ENCODE measurements around the gene LSS. TPM values are rescaled to one million over a fixed set of nuclear protein-coding genes. Genes with fewer than 3 reads are reported as not detected.

LSS gene
- total and polyA plus RNA-seq, 2 of the 8 experiments (the other 6 are each of a cell fraction or from before 2014, with no cell fraction given) = 96.1 to 123 TPM

GRCh38 chr21:46150491-46151121, 78.0 kb downstream of the LSS start:
- Histone ChIP-seq H3K79me1 (ENCODE audit: low read depth, low read length) (no peaks in the 10 kb centered on the region), H3K36me3 (ENCODE audit: control insufficient read depth in 2 of 4, insufficient read depth in 4 of 4, low read length in 3 of 4) (no peaks in the 10 kb centered on the region), H2BK120ac (replicated peaks; ENCODE audit: low read depth, low read length) (no peak overlapping the region), H3K23me2 (ENCODE audit: low read depth, low read length) (no peaks in the 10 kb centered on the region), H3K18ac (ENCODE audit: extremely low read depth, low read length) (no peak overlapping the region), H2AK5ac (ENCODE audit: low read depth, low read length) (no peak overlapping the region), H3K9ac (replicated peaks in 1 of 4; ENCODE audit: extremely low read depth in 1 of 4, low read depth in 3 of 4, low read length in 3 of 4) (no peak overlapping the region), H4K20me1 (replicated peaks in 1 of 2; ENCODE audit: control insufficient read depth in 1 of 2, insufficient read depth in 2 of 2, low read length in 2 of 2) (no peaks in the 10 kb centered on the region), H3K23ac (ENCODE audit: insufficient read length) (no peak overlapping the region), H3K4me3 (ENCODE audit: extremely low read depth in 1 of 4, insufficient read depth in 2 of 4, low read depth in 3 of 4, low read length in 4 of 4) (no peak overlapping the region), H3K27me3 (replicated peaks in 1 of 4; ENCODE audit: control insufficient read depth in 3 of 4, extremely low read depth in 1 of 4, insufficient read depth in 3 of 4, low read length in 3 of 4) (no peaks in the 10 kb centered on the region), H4K8ac (ENCODE audit: extremely low read depth, insufficient read depth, low read length) (peak overlapping the region; percentile 52), H3K4ac (replicated peaks; ENCODE audit: insufficient read length, low read depth, low read length) (no peak overlapping the region), H3K4me1 (replicated peaks in 1 of 4; ENCODE audit: control insufficient read depth in 3 of 4, insufficient read depth in 4 of 4, low read length in 3 of 4) (peaks cover 0 to 24% (median 15%) of the 10 kb centered on the region in 4 experiments; a peak in 5 of 7 replicates), H3K27ac (ENCODE audit: low read depth, low read length) (no peak overlapping the region; the same call in 1 of the 2 replicates), H3K79me2 (ENCODE audit: control insufficient read depth in 1 of 2, insufficient read depth in 2 of 2, low read length in 2 of 2) (no peaks in the 10 kb centered on the region), H4K91ac (replicated peaks; ENCODE audit: insufficient read length, low read length) (peak overlapping the region; percentile 81), H3K9me3 (ENCODE audit: insufficient read depth in 2 of 2, low read depth in 1 of 2, low read length in 1 of 2) (no peaks in the 10 kb centered on the region), H2BK20ac (ENCODE audit: low read length) (no peak overlapping the region), H3K56ac (replicated peaks; ENCODE audit: insufficient read length, low read depth, low read length) (no peak overlapping the region), H2BK12ac (ENCODE audit: low read depth, low read length) (0 out of 2 replicates have a peak overlapping the region, but pooled peaks have one; percentile 33), H2AFZ (ENCODE audit: low read length) (no peak overlapping the region), H2BK5ac (ENCODE audit: low read depth, low read length) (peak overlapping the region; percentile 9; the same call in 1 of the 2 replicates), H3K14ac (ENCODE audit: insufficient read length) (no peak overlapping the region), H3K4me2 (ENCODE audit: insufficient read depth in 1 of 2, low read depth in 2 of 2, low read length in 2 of 2) (no peak overlapping the region), H4K5ac (ENCODE audit: insufficient read length, low read depth, low read length) (no peak overlapping the region), H2BK15ac (ENCODE audit: low read length) (0 out of 2 replicates have a peak overlapping the region, but pooled peaks have one; percentile 8)
- POLR2A ChIA-PET (ENCODE audit: partially characterized antibody) = interaction anchor here (3.5 kb wide), 1 partner anchor 8 kb away, joined by 12 read pairs; no protein-coding TSS in a partner anchor
- CTCF ChIA-PET (ENCODE audit: partially characterized antibody) = interaction anchor here (0.8 to 1.5 kb wide), 3 partner anchors 12 to 180 kb away, joined by 3 to 7 read pairs (median 3); no protein-coding TSS in a partner anchor
- FAIRE-seq (no peak), DNase-seq (ENCODE audit: low read depth in 1 of 2, low spot score in 2 of 2) (no peak)
- WGBS, 2 experiments (ENCODE audit: extremely low coverage in 1 of 2, insufficient coverage in 1 of 2, insufficient read length in 1 of 2, insufficient replicate concordance in 2 of 2, low coverage in 1 of 2, low lambda C conversion rate in 2 of 2, missing lambda C conversion rate in 1 of 2) = 93% methylated on average over 21 of the region's 24 CpGs; no CpG with 5 or more reads in 1 of the 2 experiments
- TF ChIP-seq BCL11A (IDR thresholded peaks at IDR 0.05; ENCODE audit: low read depth in 2 of 2, low read length in 2 of 2) (no peak), FOSL1 (IDR thresholded peaks at IDR 0.05; ENCODE audit: insufficient read depth, low read depth, low read length) (no peak), JUND (IDR thresholded peaks at IDR 0.05; ENCODE audit: low read length) (no peak), GABPA (IDR thresholded peaks at IDR 0.05; ENCODE audit: borderline replicate concordance, insufficient read depth, low read length) (no peak), POU5F1 (IDR thresholded peaks at IDR 0.05; ENCODE audit: low read depth, low read length) (no peak), YY1 (IDR thresholded peaks at IDR 0.05; ENCODE audit: low read depth, low read length) (no peak), BACH1 (IDR thresholded peaks at IDR 0.05; ENCODE audit: low read length) (no peak), NRF1 (IDR thresholded peaks at IDR 0.05; ENCODE audit: low read depth, low read length) (no peak), RFX5 (IDR thresholded peaks at IDR 0.05; ENCODE audit: borderline replicate concordance, low read depth, low read length) (no peak)
- TF ChIP-seq, protein P1, sequence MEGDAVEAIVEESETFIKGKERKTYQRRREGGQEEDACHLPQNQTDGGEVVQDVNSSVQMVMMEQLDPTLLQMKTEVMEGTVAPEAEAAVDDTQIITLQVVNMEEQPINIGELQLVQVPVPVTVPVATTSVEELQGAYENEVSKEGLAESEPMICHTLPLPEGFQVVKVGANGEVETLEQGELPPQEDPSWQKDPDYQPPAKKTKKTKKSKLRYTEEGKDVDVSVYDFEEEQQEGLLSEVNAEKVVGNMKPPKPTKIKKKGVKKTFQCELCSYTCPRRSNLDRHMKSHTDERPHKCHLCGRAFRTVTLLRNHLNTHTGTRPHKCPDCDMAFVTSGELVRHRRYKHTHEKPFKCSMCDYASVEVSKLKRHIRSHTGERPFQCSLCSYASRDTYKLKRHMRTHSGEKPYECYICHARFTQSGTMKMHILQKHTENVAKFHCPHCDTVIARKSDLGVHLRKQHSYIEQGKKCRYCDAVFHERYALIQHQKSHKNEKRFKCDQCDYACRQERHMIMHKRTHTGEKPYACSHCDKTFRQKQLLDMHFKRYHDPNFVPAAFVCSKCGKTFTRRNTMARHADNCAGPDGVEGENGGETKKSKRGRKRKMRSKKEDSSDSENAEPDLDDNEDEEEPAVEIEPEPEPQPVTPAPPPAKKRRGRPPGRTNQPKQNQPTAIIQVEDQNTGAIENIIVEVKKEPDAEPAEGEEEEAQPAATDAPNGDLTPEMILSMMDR (IDR thresholded peaks at IDR 0.05; ENCODE audit: control extremely low read depth in 1 of 3, insufficient read depth in 1 of 3, low read depth in 1 of 3, low read length in 3 of 3) = no peak

All from H1 (cell line).